ENCODE data around the gene PRKCZ. TPM values are rescaled to one million over a fixed set of nuclear protein-coding genes. Genes with fewer than 3 reads are reported as not detected.

PRKCZ gene
- total RNA-seq, 1 experiment from 2014 or later, result 1.9 TPM

GRCh38 chr1:2083666-2084065 is 33.5 kb downstream of the PRKCZ start:
- Histone ChIP-seq H3K27ac (ENCODE audit: low read depth, low read length, poor library complexity, severe bottlenecking) (no peak overlapping the region), H3K27me3 (replicated peaks; ENCODE audit: insufficient read depth, low read depth, low read length, poor library complexity) (peaks cover 9% of the 10 kb centered on the region), H3K4me1 (ENCODE audit: insufficient read depth, low read length, poor library complexity, severe bottlenecking) (peaks cover 3% of the 10 kb centered on the region), H3K4me3 (ENCODE audit: low read depth, low read length, poor library complexity, severe bottlenecking) (no peak overlapping the region), H3K36me3 (ENCODE audit: insufficient read depth, low read length, poor library complexity, severe bottlenecking) (no peaks in the 10 kb centered on the region), H3K9me3 (ENCODE audit: low read depth, low read length, poor library complexity, severe bottlenecking) (peaks cover 6% of the 10 kb centered on the region)
- TF ChIP-seq CTCF (conservative IDR thresholded peaks at IDR 0.05; ENCODE audit: low read depth, low read length), result no peak
- ChIA-PET POLR2A (ENCODE audit: low non-redundant PET) (no interaction called here), CTCF (no interaction called here)
- intact Hi-C loops (cut with micrococcal nuclease; ENCODE audit: unreplicated experiment), result no loop called here
- BruUV-seq (replicated peaks), result no TSS peak
- no peak for DNase-seq (ENCODE audit: low spot score)

DNA sequence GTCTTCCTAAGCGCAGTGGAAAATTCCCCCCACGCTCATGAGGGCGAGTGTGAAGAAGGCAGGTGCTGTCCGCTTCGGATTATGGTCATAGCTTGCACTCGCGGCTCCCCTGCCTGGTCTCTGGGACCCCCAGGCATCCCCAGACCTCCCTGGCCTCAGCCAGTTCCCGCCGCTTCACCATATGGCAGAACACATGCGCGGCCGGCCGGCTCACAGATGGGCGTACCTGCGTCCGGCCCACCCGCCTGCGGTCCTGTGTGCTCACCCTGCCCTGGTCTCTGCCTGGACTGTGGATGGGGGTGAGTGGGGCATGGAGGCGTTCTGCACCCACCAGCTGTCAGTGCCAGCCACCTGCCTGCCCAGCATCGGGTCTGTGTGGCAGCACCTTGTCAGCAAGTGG is 34.1 kb downstream of the PRKCZ start:
- Histone ChIP-seq H3K4me1 (ENCODE audit: insufficient read depth, low read length, poor library complexity, severe bottlenecking) (peaks cover 5% of the 10 kb centered on the region), H3K27ac (ENCODE audit: low read depth, low read length, poor library complexity, severe bottlenecking) (no peak overlapping the region), H3K27me3 (replicated peaks; ENCODE audit: insufficient read depth, low read depth, low read length, poor library complexity) (peaks cover 9% of the 10 kb centered on the region), H3K4me3 (ENCODE audit: low read depth, low read length, poor library complexity, severe bottlenecking) (no peak overlapping the region), H3K36me3 (ENCODE audit: insufficient read depth, low read length, poor library complexity, severe bottlenecking) (no peaks in the 10 kb centered on the region), H3K9me3 (ENCODE audit: low read depth, low read length, poor library complexity, severe bottlenecking) (peaks cover 5% of the 10 kb centered on the region)
- CTCF ChIA-PET, result no interaction called here
- POLR2A ChIA-PET (ENCODE audit: low non-redundant PET), result no interaction called here
- DNase-seq (ENCODE audit: low spot score), result no peak
- intact Hi-C loops (cut with micrococcal nuclease; ENCODE audit: unreplicated experiment), result no loop called here
- TF ChIP-seq CTCF (conservative IDR thresholded peaks at IDR 0.05; ENCODE audit: low read depth, low read length) (no peak), EZH2 (IDR thresholded peaks at IDR 0.05; ENCODE audit: borderline replicate concordance, low read depth, low read length, poor library complexity, severe bottlenecking) (no peak)
- no TSS peak for BruUV-seq (replicated peaks)

DNA sequence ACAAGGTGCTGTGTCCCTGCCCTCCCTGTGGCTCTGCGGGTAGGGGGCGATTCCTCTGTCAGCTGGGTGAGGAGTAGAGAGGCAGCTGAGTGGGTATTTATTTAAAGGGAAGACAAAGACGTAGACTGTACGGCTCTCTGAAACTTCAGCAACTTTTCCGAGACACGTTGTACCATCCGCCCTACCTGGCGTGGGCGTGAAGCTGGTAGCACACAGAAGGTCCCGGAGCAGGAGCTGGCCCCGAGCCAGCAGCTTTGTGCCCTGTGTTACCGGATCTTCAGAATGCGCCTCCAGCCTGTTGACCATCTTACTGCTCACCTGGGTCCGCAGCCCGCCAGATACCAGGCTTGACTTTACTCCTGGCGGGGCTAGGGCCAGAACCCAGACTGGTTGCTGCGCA is 34.9 kb downstream of the PRKCZ start:
- POLR2A ChIA-PET (ENCODE audit: low non-redundant PET), result no interaction called here
- no peaks in the 10 kb centered on the region for H3K36me3 ChIP-seq (ENCODE audit: insufficient read depth, low read length, poor library complexity, severe bottlenecking)
- no peak overlapping the region for H3K4me3 ChIP-seq (ENCODE audit: low read depth, low read length, poor library complexity, severe bottlenecking)
- TF ChIP-seq EZH2 (IDR thresholded peaks at IDR 0.05; ENCODE audit: borderline replicate concordance, low read depth, low read length, poor library complexity, severe bottlenecking), result no peak
- TF ChIP-seq CTCF (conservative IDR thresholded peaks at IDR 0.05; ENCODE audit: low read depth, low read length), result no peak
- DNase-seq (ENCODE audit: low spot score), result no peak
- intact Hi-C loops (cut with micrococcal nuclease; ENCODE audit: unreplicated experiment), result no loop called here
- peaks cover 5% of the 10 kb centered on the region for H3K4me1 ChIP-seq (ENCODE audit: insufficient read depth, low read length, poor library complexity, severe bottlenecking)
- H3K27ac ChIP-seq (ENCODE audit: low read depth, low read length, poor library complexity, severe bottlenecking), result no peak overlapping the region
- H3K27me3 ChIP-seq (replicated peaks; ENCODE audit: insufficient read depth, low read depth, low read length, poor library complexity), result peaks cover 9% of the 10 kb centered on the region
- BruUV-seq (replicated peaks), result no TSS peak
- CTCF ChIA-PET, result no interaction called here
- H3K9me3 ChIP-seq (ENCODE audit: low read depth, low read length, poor library complexity, severe bottlenecking), result no peaks in the 10 kb centered on the region
